ENCODE data around the gene NSUN2. TPM values are rescaled to one million over a fixed set of nuclear protein-coding genes. Genes with fewer than 3 reads are reported as not detected.

The NSUN2 gene
- polyA plus RNA-seq, 3 donors = 24.4 to 63.4 (median 25.6) TPM

GRCh38 chr5:6583049-6583880 lies 49.6 kb downstream of the NSUN2 start:
- DNase-seq = no peak
- H3K9me3 ChIP-seq (replicated peaks in 1 of 2; ENCODE audit: control insufficient read depth in 1 of 2, insufficient read depth in 1 of 2, low read length in 2 of 2) = no peaks in the 10 kb centered on the region

GRCh38 chr5:6582507-6583048 lies 50.3 kb downstream of the NSUN2 start:
- Histone ChIP-seq H3K4me1 (ENCODE audit: control insufficient read depth in 1 of 2, insufficient read depth in 2 of 2, low read length in 2 of 2) (no peaks in the 10 kb centered on the region), H3K36me3 (replicated peaks in 1 of 2; ENCODE audit: control insufficient read depth in 1 of 2, insufficient read depth in 2 of 2, low read length in 2 of 2) (no peaks in the 10 kb centered on the region), H3K4me3 (replicated peaks in 1 of 3; ENCODE audit: low read depth in 2 of 3, low read length in 3 of 3) (no peak overlapping the region), H3K27ac (ENCODE audit: low read depth in 1 of 2, low read length in 2 of 2) (no peak overlapping the region), H3K79me2 (ENCODE audit: insufficient read depth, low read length) (no peaks in the 10 kb centered on the region), H3K9ac (ENCODE audit: insufficient read depth, low read length, poor library complexity, severe bottlenecking) (no peak overlapping the region), H3K9me3 (replicated peaks in 1 of 2; ENCODE audit: control insufficient read depth in 1 of 2, insufficient read depth in 1 of 2, low read length in 2 of 2) (no peaks in the 10 kb centered on the region), H4K20me1 (ENCODE audit: insufficient read depth, low read length) (no peaks in the 10 kb centered on the region), H2AFZ (ENCODE audit: insufficient read depth, low read depth, low read length, poor library complexity, severe bottlenecking) (no peak overlapping the region), H3K4me2 (replicated peaks; ENCODE audit: extremely low read depth, low read length, poor library complexity, severe bottlenecking) (no peak overlapping the region), H3K27me3 (ENCODE audit: control insufficient read depth in 2 of 2, insufficient read depth in 2 of 2, low read length in 2 of 2) (peaks cover 20 to 49% of the 10 kb centered on the region in 2 donors)
- intact Hi-C loops (cut with micrococcal nuclease) = no loop called here
- H3K9me3 Mint-ChIP-seq = peaks cover 0 to 6% (median 2%) of the 10 kb centered on the region in 7 donors
- H3K4me1 Mint-ChIP-seq = no peaks in the 10 kb centered on the region
- TF ChIP-seq CTCF (IDR thresholded peaks at IDR 0.05) = no peak
- DNase-seq = no peak
- 51% methylated on average over 28 of the region's 30 CpGs for WGBS (ENCODE audit: insufficient coverage)
- H3K27me3 Mint-ChIP-seq (ENCODE audit: low read depth in 3 of 3) = peaks cover 47 to 69% (median 53%) of the 10 kb centered on the region in 3 donors
- no peak overlapping the region for H3K27ac Mint-ChIP-seq
- no peaks in the 10 kb centered on the region for H3K36me3 Mint-ChIP-seq
- peak overlapping the region in 1 of 2 donors; percentile 54 for H3K4me3 Mint-ChIP-seq

More at GRCh38 chr5:6583049-6583880, 49.6 kb downstream of the NSUN2 start:
- H3K4me1 Mint-ChIP-seq = no peaks in the 10 kb centered on the region
- peaks cover 49 to 69% (median 53%) of the 10 kb centered on the region in 3 donors for H3K27me3 Mint-ChIP-seq (ENCODE audit: low read depth in 3 of 3)
- no peak overlapping the region for H3K9ac ChIP-seq (ENCODE audit: insufficient read depth, low read length, poor library complexity, severe bottlenecking)
- intact Hi-C loops (cut with micrococcal nuclease) = no loop called here
- H3K27ac Mint-ChIP-seq = no peak overlapping the region
- H3K79me2 ChIP-seq (ENCODE audit: insufficient read depth, low read length) = no peaks in the 10 kb centered on the region
- H3K4me1 ChIP-seq (ENCODE audit: control insufficient read depth in 1 of 2, insufficient read depth in 2 of 2, low read length in 2 of 2) = no peaks in the 10 kb centered on the region
- no peak overlapping the region for H3K27ac ChIP-seq (ENCODE audit: low read depth in 1 of 2, low read length in 2 of 2)
- H3K36me3 ChIP-seq (replicated peaks in 1 of 2; ENCODE audit: control insufficient read depth in 1 of 2, insufficient read depth in 2 of 2, low read length in 2 of 2) = no peaks in the 10 kb centered on the region
- no peaks in the 10 kb centered on the region for H3K36me3 Mint-ChIP-seq
- TF ChIP-seq CTCF (IDR thresholded peaks at IDR 0.05) = no peak
- H3K4me3 ChIP-seq (replicated peaks in 1 of 3; ENCODE audit: low read depth in 2 of 3, low read length in 3 of 3) = no peak overlapping the region
- 2% methylated on average over 70 of the region's 85 CpGs for WGBS (ENCODE audit: insufficient coverage)
- peaks cover 0 to 6% (median 2%) of the 10 kb centered on the region in 7 donors for H3K9me3 Mint-ChIP-seq
- H3K27me3 ChIP-seq (ENCODE audit: control insufficient read depth in 2 of 2, insufficient read depth in 2 of 2, low read length in 2 of 2) = peaks cover 20 to 49% of the 10 kb centered on the region in 2 donors
- H3K4me3 Mint-ChIP-seq = peak overlapping the region in 1 of 2 donors; percentile 66
- H4K20me1 ChIP-seq (ENCODE audit: insufficient read depth, low read length) = no peaks in the 10 kb centered on the region
- H2AFZ ChIP-seq (ENCODE audit: insufficient read depth, low read depth, low read length, poor library complexity, severe bottlenecking) = no peak overlapping the region
- no peak overlapping the region for H3K4me2 ChIP-seq (replicated peaks; ENCODE audit: extremely low read depth, low read length, poor library complexity, severe bottlenecking)

Data from CD14-positive monocyte (primary cell).